CD4-positive, alpha-beta T cell (primary cell): ENCODE measurements around the gene PSMF1. TPM values are rescaled to one million over a fixed set of nuclear protein-coding genes. Genes with fewer than 3 reads are reported as not detected.

Experiments used
- ATAC-seq: fragments of 200-7000 bp; cut with Tn5 transposase; one replicate; pipeline ENCODE4 v1.10.0; 2022; ENCODE audit warnings: mild to moderate bottlenecking; ENCODE audit not compliant: poor library complexity
- CTCF ChIA-PET: fragments of 350-600 bp; sonication (Branson Sonifier 250); formaldehyde crosslinking; loops from one replicate; lab custom pipeline; 2021; ENCODE audit warnings: antibody characterized with exemption, inconsistent platforms; lab: Charles Lee
- POLR2A ChIA-PET: fragments of 350-600 bp; sonication (Branson Sonifier 250); formaldehyde crosslinking; loops from one replicate; lab custom pipeline; 2021; ENCODE audit warnings: antibody characterized with exemption, inconsistent platforms; lab: Charles Lee
- DNase-seq, 14 experiments: peaks; one replicate each; pipeline ENCODE4 v3.0.0-alpha.2; 2013 to 2020; ENCODE audit warnings: mixed read lengths in 2 of 14
- H3K27ac ChIP-seq, 2 donors: one replicate each; pipeline versions ENCODE4 v1.5.1 to v1.7.0; 2013; ENCODE audit warnings: low read length in 2 of 2, low read depth in 1 of 2, mild to moderate bottlenecking in 1 of 2
- H3K27me3 ChIP-seq, 2 experiments: 1 replicate in 1 of 2; 2 replicates in 1 of 2; pipeline versions ENCODE4 v1.6.1 to v1.7.0; 2013; ENCODE audit warnings: low read length in 2 of 2, control low read depth in 1 of 2, mild to moderate bottlenecking in 1 of 2, moderate library complexity in 1 of 2; ENCODE audit not compliant: insufficient read depth in 2 of 2, control insufficient read depth in 1 of 2
- H3K36me3 ChIP-seq: one replicate; pipeline ENCODE4 v1.6.1; 2013; ENCODE audit warnings: low read length, control low read depth; ENCODE audit not compliant: insufficient read depth
- H3K4me1 ChIP-seq: one replicate; pipeline ENCODE4 v1.6.1; 2013; ENCODE audit warnings: low read length, control low read depth; ENCODE audit not compliant: insufficient read depth
- H3K4me3 ChIP-seq: one replicate; pipeline ENCODE4 v1.5.1; 2013; ENCODE audit warnings: mild to moderate bottlenecking, low read length, moderate library complexity
- H3K9me3 ChIP-seq, 2 experiments: 1 replicate in 1 of 2; 2 replicates in 1 of 2; pipeline versions ENCODE4 v1.6.1 to v1.7.0; 2013; ENCODE audit warnings: low read length in 2 of 2, mild to moderate bottlenecking in 2 of 2, control low read depth in 1 of 2, moderate library complexity in 1 of 2; ENCODE audit not compliant: control insufficient read depth in 1 of 2, insufficient read depth in 1 of 2
- H3K27ac Mint-ChIP-seq: one replicate; pipeline ENCODE4 v1.8.0; 2020; ENCODE audit warnings: mixed read lengths
- H3K27me3 Mint-ChIP-seq: one replicate; pipeline ENCODE4 v1.8.0; 2021; ENCODE audit warnings: mixed read lengths
- H3K36me3 Mint-ChIP-seq: one replicate; pipeline ENCODE4 v1.8.0; 2021; ENCODE audit warnings: low read depth, mixed read lengths
- H3K4me1 Mint-ChIP-seq: one replicate; pipeline ENCODE4 v1.8.0; 2021; ENCODE audit warnings: low read depth, mixed read lengths
- H3K4me3 Mint-ChIP-seq: one replicate; pipeline ENCODE4 v1.8.0; 2020; ENCODE audit warnings: mild to moderate bottlenecking, mixed read lengths
- H3K9me3 Mint-ChIP-seq: one replicate; pipeline ENCODE4 v1.8.0; 2020; ENCODE audit warnings: mixed read lengths
- CTCF ChIP-seq: fragments of 200-600 bp; IDR thresholded peaks from one replicate; pipeline ENCODE4 v1.8.0; 2022; ENCODE audit warnings: antibody characterized with exemption, mild to moderate bottlenecking
- intact Hi-C, 2 experiments: fragments of 100-400 bp; cut with DNase I in 1 of 2; cut with micrococcal nuclease in 1 of 2; formaldehyde crosslinking; loops; one replicate each; pipeline versions ENCODE4 v1.15.1 to v1.9.0; 2023 to 2025; cut with DNase I, micrococcal nuclease
- total RNA-seq, 174 experiments: library from RNA in 2 of 174; stranded (reverse) in 2 of 174; gene quantifications; one replicate each; pipeline ENCODE4 v1.2.3 and lab custom pipeline; 2021 to 2026

PSMF1 gene
- total RNA-seq, 2 experiments from 2014 or later, result 79.9 to 84.2 TPM

GRCh38 chr20:1160991-1161390 is 42.6 kb downstream of the PSMF1 start:
- H3K9me3 Mint-ChIP-seq, result no peaks in the 10 kb centered on the region
- ChIA-PET CTCF (no interaction called here), POLR2A (no interaction called here)

GRCh38 chr20:1163105-1163504 is 44.7 kb downstream of the PSMF1 start:
- ATAC-seq (no peak), DNase-seq (no peak)
- intact Hi-C loops, result no loop called here
- H3K4me1 ChIP-seq, result no peaks in the 10 kb centered on the region
- H3K27ac ChIP-seq, result no peak overlapping the region
- H3K4me3 ChIP-seq, result no peak overlapping the region
- H3K36me3 ChIP-seq, result peaks cover 87% of the 10 kb centered on the region
- Mint-ChIP-seq H3K9me3 (no peaks in the 10 kb centered on the region), H3K4me3 (no peak overlapping the region), H3K4me1 (no peaks in the 10 kb centered on the region), H3K36me3 (peaks cover 87% of the 10 kb centered on the region), H3K27me3 (no peaks in the 10 kb centered on the region), H3K27ac (no peak overlapping the region)
- H3K9me3 ChIP-seq, result no peaks in the 10 kb centered on the region
- TF ChIP-seq CTCF, result no peak
- no peaks in the 10 kb centered on the region for H3K27me3 ChIP-seq
- CTCF ChIA-PET, result no interaction called here
- POLR2A ChIA-PET, result no interaction called here

More at GRCh38 chr20:1160991-1161390, 42.6 kb downstream of the PSMF1 start:
- Mint-ChIP-seq H3K27me3 (no peaks in the 10 kb centered on the region), H3K36me3 (peaks cover 86% of the 10 kb centered on the region), H3K27ac (no peak overlapping the region), H3K4me3 (no peak overlapping the region), H3K4me1 (no peaks in the 10 kb centered on the region)
- intact Hi-C loops, result no loop called here
- Histone ChIP-seq H3K36me3 (peaks cover 73% of the 10 kb centered on the region), H3K4me1 (no peaks in the 10 kb centered on the region), H3K9me3 (peaks cover 0 to 4% of the 10 kb centered on the region in 2 experiments), H3K4me3 (no peak overlapping the region), H3K27ac (no peak overlapping the region), H3K27me3 (no peaks in the 10 kb centered on the region)
- ATAC-seq (no peak), DNase-seq (no peak)
- no peak for TF ChIP-seq CTCF

- no peaks in the 10 kb centered on the region for H3K27me3 Mint-ChIP-seq
- intact Hi-C loops, result no loop called here
- H3K27me3 ChIP-seq, result no peaks in the 10 kb centered on the region
- POLR2A ChIA-PET, result no interaction called here
- H3K4me3 ChIP-seq, result no peak overlapping the region
- H3K36me3 ChIP-seq, result peaks cover 89% of the 10 kb centered on the region
- H3K27ac Mint-ChIP-seq, result no peak overlapping the region
- CTCF ChIA-PET, result no interaction called here
- ATAC-seq (no peak), DNase-seq (no peak)
- no peaks in the 10 kb centered on the region for H3K4me1 ChIP-seq
- H3K4me1 Mint-ChIP-seq, result no peaks in the 10 kb centered on the region
- peaks cover 90% of the 10 kb centered on the region for H3K36me3 Mint-ChIP-seq
- H3K9me3 Mint-ChIP-seq, result no peaks in the 10 kb centered on the region
- H3K27ac ChIP-seq, result no peak overlapping the region
- H3K4me3 Mint-ChIP-seq, result no peak overlapping the region
- TF ChIP-seq CTCF, result no peak
- no peaks in the 10 kb centered on the region for H3K9me3 ChIP-seq
Measured at GRCh38 chr20:1163653-1164052, 45.3 kb downstream of the PSMF1 start.
